NCI-H1694 (cell line): Measurements from ENCODE around the gene LIN7B.
"Not testable (repeated sequence)": the region's sequence is repeated elsewhere in the genome, so short reads cannot be mapped to it uniquely, and the experiment has no call there.

ENCODE experiments used
- DNase-seq: peaks from one replicate; lab custom pipeline; 2025; lab: John Stamatoyannopoulos, UW

LIN7B gene

DNA sequence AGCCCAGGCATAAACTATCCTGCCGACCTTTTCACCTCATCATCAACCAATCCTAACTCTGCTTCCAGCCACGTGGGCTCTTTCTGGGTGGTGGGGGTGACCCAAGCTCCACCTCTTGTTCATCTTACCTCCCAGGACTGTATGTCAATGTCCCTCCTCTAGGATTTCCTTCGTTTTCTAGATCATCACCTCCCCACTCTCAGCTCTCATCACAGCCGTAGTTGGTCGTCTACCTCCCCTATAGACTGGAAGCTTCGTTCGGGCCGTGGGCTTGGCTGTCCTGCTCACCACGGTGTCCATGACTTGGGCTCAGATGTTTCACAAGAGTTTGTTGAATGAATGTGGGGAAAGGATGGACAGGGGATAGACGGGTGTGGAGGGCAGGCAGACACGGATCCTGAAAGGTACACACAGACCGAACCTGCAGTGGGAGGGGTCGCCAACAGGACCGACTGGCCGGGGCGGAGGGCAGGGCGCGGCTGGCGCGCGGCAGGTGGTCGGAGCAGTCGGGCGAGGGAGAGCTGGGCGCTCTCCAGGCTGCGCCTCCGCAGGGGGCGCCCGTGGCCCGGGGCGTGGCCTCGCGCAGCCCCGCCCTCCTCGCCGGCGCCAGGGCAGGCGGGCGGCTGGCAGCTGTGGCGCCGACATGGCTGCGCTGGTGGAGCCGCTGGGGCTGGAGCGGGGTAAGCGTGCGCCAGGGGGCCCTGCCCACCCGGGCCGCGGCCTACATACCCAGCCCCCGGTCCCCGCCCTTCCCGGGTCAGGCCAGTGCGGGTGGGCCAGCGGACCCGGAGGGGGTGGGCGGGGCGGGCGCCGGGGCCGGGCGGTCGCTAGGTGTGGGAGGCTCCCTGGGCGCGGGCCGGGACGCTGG is at the start of gene LIN7B:
Gene LIN7B (plus strand): TSS at position 609 of the 868 bp plus-strand sequence. CDS start 35 bp downstream, at position 644.
- DNase-seq: peak; percentile 59

- DNase-seq: no peak
These were observed 49.2 kb upstream of the LIN7B start, which contains the start of gene NTF4 for GRCh38 chr19:49064768-49065611. Gene NTF4, minus strand, starts transcription at chr19:49064818. Its CDS starts 2,821 bp downstream, at chr19:49061997.

- no peak for DNase-seq
These were observed 48.2 kb upstream of the LIN7B start for GRCh38 chr19:49065905-49066512.

DNA sequence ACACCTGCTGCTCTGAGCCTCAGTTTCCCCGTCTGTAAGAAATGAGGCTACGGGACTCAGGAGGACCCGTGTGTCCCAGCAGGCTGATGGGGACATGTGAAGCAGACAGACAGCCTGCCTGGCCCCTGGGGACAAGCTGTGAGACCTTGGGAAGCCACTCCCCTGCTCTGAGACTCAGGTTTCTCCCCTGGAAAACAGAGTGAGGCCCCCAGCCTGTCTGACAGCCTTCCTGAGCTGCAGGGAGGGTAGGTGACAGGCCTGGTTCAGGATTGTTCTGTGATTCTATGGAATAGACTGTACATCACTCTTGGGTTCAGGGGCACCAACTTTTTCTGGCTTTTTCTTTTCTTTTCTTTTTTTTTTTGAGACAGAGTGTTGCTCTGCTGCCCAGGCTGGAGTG is 46.6 kb upstream of the LIN7B start:
- no peak for DNase-seq

GRCh38 chr19:49069026-49069425 is 45.1 kb upstream of the LIN7B start:
- DNase-seq: no peak

DNA sequence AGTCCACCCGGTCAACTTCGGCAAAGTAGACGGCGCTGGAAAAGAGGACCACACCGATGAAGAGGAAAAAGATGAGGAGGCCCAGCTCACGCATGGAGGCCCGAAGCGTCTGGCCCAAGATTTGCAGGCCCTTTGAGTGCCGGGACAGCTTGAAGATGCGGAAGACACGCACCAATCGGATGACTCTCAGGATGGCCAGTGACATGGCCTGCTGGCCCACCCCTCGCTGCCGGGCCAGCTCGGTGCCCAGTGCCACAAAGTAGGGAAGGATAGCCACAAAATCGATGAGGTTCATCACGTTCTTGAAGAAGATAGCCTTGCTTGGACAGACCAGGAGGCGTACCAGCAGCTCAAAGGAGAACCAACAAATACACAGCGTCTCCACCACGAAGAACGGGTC is 43.8 kb upstream of the LIN7B start:
- DNase-seq: no peak

DNA sequence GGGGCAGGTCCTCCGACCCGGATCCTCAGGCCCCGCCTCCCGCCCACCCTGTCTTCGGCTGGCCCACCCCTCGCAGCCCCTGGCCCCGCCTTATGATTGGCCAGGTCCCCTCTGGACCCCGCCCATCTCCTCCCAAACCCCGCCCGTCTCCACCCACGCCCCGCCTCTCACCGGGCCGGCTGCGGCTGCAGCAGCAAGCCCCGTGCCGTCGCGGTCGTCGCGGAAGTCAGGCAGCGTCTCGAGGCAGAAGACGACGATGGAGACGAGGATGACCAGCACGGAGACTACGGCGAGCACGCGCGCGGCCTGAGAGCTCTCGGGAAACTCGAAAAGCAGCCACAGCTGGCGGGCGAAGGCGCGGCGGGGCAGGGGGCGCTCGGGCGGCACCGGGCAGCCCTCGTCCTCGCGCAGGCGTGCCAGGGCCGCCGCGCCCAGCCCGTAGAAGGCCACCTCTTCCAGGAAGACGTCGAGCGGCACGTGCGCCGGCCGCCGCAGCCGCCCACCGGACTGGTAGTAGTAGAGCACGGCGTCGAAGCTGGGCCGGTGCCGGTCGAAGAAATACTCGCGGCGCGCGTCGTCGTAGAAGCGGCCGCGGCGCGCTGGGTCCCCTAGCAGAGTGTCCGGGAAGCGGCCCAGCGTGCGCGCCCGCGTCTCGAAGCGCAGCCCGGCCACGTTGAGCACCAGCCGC is 42.2 kb upstream of the LIN7B start:
- no peak for DNase-seq

GRCh38 chr19:49073514-49074378 is 40.4 kb upstream of the LIN7B start:
- DNase-seq: peak; percentile 59

- DNase-seq: not testable (repeated sequence)
These were observed 39.3 kb upstream of the LIN7B start for GRCh38 chr19:49074869-49075268.

- DNase-seq: no peak
These were observed 33.8 kb upstream of the LIN7B start for GRCh38 chr19:49080392-49080791.

DNA sequence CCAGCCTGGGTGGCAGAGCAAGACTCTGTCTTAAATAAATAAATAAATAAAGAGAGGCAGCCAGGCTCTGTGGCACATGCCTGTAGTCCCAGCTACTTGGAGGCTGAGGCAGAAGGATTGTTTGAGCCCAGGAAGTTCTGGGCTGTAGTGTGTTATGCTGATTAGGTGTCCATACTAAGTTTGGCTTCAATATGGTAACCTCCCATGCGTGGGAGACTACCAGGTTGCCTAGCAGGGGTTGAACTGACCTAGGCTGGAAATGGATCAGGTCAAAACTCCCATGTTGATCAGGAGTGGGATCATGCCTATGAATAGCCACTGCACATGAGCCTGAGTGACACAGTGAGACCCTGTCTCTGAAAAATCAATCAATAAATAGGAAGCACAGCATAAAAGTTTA is 32.9 kb upstream of the LIN7B start:
- DNase-seq: no peak

DNA sequence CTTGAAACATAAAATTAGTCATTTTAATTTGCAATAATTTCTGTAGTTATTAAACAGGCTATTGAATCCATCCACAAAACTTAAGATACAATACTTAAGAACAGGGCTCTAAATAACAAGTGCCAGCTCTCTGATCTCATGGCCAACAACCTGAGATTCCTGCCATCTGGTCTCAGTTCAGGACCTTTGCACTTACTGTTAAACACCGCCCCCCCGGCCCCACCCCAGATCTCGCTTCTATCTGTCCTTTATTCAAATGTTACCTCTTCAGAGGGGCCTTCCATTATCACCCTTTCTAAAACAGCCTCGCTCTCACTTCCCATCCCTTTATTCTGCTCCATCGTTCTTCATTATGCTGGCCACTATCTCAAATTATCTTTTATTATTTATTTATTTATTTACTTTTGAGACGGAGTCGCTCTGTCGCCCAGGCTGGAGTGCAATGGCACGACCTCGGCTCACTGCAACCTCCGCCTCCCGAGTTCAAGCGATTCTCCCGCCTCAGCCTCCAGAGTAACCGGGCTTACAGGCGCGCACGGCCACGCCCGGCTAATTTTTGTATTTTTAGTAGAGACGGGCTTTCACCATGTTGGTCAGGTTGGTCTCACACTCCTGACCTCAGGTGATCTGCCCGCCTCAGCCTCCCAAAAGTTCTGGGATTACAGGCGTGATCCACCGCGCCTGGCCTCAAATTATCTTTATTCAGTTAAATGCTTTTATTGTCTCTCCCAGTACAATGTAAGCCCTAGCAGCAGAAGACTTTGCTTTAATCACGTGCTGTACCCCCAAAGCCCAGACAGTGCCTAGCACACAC is 29.8 kb upstream of the LIN7B start:
- DNase-seq: no peak

GRCh38 chr19:49085020-49085867 is 28.9 kb upstream of the LIN7B start, which contains the start of gene SNRNP70:
Gene SNRNP70, plus strand, starts transcription at chr19:49085451. Its CDS starts 964 bp downstream, at chr19:49086415.
- peak; percentile 99 for DNase-seq

- DNase-seq: no peak
These were observed 28.3 kb upstream of the LIN7B start for GRCh38 chr19:49085868-49086232.

DNA sequence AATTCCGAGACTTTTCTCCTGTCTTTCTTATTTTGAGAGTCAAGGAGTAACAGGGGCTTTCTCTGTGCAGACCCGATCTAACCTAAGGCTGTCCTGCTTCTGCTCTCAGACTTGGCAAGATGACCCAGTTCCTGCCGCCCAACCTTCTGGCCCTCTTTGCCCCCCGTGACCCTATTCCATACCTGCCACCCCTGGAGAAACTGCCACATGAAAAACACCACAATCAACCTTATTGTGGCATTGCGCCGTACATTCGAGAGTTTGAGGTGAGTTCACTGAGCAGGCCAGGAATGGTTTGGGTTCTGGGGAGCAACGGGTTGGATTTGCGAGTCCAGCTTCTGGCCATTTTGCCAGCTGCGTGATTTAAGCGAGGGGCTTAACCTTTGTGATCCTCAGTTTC is 27.9 kb upstream of the LIN7B start:
- DNase-seq: no peak

GRCh38 chr19:49091391-49092038 is 22.7 kb upstream of the LIN7B start:
- no peak for DNase-seq

DNA sequence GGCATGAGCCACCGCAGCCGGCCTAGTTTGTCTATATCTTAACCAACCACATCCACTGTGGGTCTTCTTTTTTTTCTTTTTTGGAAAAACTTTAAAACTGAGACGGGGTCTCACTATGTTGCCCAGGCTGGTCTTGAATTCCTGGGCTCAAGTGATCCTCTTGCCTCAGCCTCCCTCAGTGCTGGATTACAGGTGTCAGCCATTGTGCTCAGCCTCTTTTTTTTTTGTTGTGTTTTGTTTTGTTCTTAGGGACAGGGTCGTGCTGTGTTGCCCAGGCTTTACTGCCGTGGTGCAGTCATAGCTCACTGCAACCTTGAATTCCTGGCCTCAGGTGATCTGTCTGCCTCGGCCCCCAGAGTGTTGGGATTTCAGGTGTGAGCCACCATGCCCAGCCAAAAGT is 21.5 kb upstream of the LIN7B start:
- DNase-seq: no peak
